HG03571 (cell line): ENCODE data around the gene DHRSX.
"Not testable (repeated sequence)": the region's sequence is repeated elsewhere in the genome, so short reads cannot be mapped to it uniquely, and the experiment has no call there.

Experiments used
- ATAC-seq: cut with Tn5 transposase; IDR thresholded peaks from one replicate; pipeline ENCODE4 v1.9.1; 2021; ENCODE audit not compliant: unreplicated experiment

DHRSX gene

GRCh38 chrX:2266445-2267349, 234.1 kb downstream of the DHRSX start:
- no peak for ATAC-seq

DNA sequence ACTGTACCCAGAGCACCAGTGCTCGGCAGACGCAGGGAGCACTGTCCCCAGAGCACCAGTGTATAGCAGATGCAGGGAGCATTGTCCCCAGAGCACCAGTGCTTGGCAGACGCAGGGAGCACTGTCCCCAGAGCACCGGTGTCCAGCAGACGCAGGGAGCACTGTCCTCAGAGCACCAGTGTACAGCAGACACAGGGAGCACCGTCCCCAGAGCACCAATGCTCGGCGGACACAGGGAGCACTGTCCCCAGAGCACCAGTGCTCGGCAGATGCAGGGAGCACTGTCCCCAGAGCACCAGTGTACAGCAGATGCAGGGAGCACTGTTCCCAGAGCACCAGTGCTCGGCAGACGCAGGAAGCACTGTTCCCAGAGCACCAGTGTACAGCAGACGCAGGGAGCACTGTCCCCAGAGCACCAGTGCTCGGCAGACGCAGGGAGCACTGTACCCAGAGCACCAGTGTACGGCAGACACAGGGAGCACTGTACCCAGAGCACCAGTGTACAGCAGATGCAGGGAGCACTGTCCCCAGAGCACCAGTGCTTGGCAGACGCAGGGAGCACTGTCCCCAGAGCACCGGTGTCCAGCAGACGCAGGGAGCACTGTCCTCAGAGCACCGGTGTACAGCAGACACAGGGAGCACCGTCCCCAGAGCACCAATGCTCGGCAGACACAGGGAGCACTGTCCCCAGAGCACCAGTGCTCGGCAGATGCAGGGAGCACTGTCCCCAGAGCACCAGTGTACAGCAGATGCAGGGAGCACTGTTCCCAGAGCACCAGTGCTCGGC, 234.9 kb downstream of the DHRSX start:
- ATAC-seq, result not testable (repeated sequence)

DNA sequence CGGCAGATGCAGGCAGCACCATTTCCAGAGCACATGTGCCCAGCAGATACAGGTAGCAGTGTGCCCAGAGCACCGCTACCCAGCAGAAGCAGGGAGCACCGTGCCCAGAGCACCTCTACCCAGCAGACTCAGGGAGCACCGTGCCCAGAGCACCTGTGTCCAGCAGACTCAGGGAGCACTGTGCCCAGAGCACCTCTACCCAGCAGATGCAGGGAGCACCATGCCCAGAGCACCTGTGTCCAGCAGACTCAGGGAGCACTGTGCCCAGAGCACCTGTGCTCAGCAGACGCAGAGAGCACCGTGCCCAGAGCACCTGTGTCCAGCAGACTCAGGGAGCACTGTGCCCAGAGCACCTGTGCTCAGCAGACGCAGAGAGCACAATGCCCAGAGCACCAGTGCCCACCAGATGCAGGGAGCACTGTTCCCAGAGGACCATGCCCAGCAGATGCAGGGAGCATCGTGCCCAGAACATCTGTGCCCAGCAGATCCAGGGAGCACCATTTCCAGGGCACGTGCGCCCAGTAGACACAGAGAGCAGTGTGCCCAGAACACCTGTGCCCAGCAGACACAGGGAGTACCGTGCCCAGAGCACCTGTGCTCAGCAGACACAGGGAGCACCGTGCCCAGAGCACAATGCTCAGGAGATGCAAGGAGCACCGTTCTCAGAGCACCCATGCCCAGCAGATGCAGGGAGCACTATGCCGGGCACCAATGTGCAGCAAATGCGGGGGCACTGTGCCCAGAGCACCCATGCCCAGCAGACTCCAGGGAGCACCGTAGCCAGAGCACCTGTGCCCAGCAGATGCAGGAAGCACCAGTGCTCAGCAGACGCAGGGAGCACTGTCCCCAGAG, 236.4 kb downstream of the DHRSX start:
- ATAC-seq, result no peak

DNA sequence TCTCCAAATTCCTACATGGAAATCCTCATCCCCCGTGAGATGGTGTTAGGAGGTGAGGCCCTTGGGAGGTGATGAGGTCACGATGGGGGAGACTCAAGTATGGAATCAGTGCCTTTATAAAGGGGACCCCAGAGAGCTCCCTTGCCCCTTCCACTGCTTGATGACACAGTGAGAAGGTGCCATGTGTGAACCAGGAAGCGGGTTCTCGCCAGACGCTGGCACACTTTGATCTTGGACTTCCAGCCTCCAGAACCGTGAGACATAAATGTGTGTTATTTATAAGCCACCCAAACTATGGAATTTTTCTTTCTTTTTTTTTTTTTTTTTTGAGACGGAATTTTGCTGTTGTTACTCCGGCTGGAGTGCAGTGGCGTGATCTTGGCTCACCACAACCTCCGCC, 237.6 kb downstream of the DHRSX start:
- no peak for ATAC-seq

DNA sequence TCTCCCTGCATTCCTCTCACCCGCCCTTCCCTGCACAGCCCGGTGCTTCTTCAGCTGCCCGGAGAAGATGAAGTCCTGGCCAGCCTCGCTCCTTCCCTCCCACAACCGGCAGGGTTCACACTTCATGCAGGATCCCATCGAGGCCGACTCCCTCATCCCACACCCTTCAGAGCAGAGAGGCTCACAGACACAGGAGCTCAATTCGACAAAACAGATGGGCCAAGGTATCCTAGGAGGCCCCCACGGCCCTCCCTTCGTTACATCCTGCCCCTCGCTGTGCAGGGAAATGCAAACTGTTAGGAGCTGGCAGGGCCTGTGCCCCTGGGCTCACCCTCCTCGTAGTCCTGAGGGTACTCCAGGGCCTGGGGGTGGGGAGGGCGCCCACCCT, 238.1 kb downstream of the DHRSX start:
- no peak for ATAC-seq

DNA sequence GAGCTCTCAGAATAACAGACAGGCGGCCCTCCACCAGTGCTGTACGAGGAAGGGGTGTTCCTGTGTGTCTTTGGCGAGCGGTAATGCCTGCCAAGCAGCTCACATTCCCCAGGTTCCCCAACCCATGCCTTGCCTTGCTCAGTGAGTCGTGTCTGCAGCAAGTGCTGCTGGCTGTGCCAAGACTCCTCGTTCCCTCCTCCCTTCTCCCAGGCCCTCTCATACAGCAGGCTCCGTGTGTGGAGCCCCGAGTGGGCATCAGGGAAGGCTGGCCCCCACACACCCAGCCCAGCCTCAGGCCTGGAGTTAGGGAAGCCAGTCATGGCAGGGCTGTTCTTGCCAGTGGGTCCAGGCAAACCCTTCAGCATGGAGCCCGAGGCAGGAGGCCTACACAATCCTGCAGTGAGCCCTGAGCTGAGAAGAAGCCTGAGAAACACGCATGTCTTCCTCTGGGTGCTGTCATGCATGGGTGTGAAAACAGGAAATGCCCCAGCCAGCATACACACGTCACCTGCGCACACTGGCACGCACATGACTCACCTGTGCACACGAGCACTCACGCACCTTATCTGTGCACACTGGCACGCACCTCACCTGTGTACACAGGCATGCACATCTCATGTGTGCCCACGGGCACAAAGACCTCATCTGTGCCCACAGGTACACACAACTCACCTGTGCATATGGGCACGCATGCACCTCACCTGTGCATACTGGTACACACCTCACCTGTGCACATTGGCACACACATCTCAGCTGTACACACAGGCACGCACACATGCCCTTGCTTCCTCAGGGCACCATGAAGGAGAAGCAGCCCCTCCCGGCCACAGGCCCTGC, 238.7 kb downstream of the DHRSX start:
- ATAC-seq, result no peak

DNA sequence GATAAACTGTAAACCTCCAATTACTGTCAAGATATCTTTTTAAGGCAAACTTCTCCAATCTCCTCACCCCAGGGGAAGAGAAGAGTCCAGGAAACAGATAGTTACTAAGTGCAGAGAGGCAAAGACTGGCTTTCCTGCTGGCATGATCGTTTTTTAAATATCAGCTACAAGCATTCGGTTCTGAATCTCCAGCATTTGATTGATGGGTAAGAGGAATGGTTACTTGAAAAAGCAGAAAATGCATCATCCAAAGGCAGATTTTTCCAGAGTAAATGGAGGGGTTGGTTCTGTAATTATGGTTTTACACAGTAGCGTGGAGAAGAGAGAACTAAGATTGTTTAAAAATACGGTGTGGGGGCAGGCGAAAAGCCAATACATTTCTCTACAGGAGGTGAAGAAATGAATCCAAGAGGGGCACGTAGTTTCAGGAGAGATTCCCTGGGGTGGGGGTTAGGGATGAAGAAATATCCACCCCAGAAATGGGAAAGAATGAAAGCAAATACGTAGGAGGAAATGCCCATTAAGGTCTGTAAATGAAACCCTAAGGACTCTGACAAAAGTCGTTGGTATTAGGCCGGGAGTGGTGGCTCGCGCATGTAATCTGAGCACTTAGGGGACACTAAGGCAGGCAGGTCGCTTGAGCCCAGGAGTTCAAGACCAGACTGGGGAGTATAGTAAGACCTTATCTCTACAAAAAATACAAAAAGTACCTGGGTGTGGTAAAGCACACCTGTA, 248.3 kb downstream of the DHRSX start:
- ATAC-seq, result no peak

DNA sequence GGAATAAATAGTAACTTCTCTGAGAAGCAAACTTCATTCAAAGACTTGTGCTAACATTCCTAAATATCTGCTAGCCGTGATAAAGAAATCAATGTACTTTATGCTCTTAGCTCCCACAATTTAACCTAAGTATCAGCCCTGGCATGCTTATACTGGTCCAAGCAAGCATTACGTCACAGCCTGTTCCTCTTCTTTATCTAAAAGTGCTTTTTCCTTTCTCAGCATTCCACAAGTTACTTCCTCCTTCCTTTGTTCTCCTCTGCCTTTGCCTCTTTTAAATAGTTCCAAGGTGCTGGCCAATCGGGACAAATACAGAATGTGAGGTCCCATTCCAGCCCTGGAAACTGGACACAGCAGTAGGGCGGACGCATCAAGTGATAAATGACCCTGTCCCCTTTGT, 249.6 kb downstream of the DHRSX start:
- ATAC-seq, result no peak

DNA sequence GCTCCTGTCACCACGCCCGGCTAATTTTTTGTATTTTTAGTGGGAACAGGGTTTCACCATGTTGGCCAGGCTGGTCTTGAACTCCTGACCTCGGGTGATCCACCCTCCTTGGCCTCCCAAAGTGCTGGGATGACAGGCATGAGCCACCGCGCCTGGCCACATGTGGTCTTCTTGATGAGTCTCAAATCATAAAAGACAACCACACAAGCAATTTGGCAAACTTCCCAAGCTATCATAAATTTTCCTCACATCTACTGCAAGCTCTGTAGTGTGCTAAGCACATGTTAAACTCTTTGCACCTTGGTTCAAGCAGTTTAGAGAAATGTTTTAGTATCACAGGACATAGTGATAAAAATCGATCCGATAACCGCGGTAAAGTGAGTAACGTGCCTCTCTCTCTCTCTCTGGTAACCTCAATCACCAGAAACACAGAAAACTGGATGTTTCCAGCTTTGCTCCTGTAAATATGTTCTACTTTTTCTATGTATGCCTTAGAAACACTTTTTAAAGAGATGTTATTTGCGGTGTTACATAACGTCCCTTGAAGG, 256.8 kb downstream of the DHRSX start:
- ATAC-seq, result no peak

DNA sequence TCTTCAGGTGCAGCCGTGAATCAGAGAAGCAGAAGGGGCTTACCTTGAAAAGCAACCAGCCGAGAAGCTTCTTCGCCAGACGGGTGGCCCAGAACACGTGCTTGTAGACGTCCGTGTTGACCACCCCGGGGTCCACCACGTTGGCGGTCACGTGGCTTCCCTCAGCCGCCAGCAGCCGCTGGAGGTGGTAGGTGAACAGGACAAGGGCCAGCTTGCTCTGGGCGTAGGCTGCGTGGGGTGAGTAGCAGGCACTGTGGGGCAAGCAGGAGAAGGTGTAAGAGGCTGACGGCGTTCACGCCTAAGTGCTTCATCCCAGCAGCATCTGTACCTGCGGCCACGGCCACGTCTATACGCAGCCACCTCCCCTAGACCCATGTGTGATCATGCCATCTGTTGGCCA, 257.8 kb downstream of the DHRSX start:
- no peak for ATAC-seq

- ATAC-seq, result no peak
Measured at GRCh38 chrX:2242326-2242725, 258.4 kb downstream of the DHRSX start.

DNA sequence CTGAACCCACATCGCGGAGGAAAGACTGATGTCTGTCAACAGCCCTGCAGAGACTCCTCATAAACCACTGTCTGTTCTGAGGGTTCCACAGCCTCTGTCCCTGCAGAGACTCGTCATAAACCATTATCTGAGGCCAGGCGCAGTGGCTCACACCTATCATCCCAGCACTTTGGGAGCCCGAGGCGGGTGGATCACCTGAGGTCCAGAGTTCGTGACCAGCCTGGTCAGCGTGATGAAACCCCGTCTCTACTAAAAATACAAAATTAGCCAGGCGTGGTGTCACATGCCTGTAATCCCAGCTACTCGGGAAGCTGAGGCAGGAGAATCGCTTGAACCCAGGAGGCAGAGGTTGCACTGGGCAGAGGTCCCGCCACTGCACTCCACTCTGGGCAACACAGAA, 259.3 kb downstream of the DHRSX start:
- ATAC-seq, result not testable (repeated sequence)

DNA sequence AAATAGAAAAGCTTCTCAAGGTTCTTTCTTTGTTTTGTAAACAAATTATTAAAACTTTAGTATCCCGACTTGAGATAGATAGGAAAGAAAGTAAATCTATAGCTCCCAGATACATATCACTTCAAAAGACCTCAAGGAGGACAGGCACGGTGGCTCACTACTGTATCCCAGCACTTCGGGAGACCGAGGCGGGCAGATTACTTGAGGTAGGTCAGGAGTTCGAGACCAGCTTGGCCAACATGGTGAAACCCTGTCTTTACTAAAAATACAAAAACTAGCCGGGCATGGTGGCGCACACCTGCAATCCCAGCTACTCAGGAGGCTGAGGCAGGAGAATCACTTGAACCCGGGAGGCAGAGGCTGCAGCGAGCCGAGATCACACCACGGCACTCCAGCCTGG, 260.0 kb downstream of the DHRSX start:
- ATAC-seq, result not testable (repeated sequence)

DNA sequence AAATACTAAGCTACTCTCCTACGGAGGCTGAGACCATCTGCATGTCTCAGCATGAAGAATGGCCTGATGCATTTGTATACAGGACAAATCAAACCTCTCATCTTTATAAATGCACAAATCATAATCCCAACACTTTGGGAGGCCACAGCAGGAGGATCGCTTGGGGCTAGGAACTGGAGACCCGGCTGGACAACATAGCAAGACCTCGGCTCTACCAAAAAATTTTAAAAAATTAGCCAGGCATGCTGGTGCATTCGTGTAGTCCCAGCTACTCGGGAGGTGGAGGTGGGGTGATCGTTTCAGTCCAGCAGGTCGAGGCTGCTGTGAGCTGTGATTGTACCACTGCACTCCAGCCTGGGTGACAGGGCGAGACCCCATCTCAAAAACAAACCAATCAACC, 262.8 kb downstream of the DHRSX start:
- no peak for ATAC-seq

- no peak for ATAC-seq
Measured at GRCh38 chrX:2231570-2232192, 269.1 kb downstream of the DHRSX start.

DNA sequence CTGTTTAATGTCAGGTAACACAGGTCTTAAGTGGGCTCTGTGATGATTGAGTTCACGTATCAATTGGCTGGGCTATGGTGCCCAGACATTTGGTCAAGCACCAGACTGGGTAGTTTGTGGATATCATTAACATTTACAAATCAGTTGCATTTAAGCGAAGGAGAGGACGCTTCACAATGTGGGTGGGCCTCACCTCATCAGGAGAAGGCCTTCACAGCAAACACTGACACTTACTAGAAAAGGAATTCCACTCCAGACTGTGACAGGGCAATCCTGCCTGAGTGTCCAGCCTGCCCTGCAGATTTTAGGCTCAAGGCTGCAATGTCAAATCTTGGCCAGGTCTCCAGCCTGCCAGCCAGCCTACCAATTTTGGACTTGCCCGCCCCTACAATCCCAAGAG, 270.3 kb downstream of the DHRSX start:
- ATAC-seq, result no peak

GRCh38 chrX:2228536-2228935, 272.2 kb downstream of the DHRSX start:
- no peak for ATAC-seq

DNA sequence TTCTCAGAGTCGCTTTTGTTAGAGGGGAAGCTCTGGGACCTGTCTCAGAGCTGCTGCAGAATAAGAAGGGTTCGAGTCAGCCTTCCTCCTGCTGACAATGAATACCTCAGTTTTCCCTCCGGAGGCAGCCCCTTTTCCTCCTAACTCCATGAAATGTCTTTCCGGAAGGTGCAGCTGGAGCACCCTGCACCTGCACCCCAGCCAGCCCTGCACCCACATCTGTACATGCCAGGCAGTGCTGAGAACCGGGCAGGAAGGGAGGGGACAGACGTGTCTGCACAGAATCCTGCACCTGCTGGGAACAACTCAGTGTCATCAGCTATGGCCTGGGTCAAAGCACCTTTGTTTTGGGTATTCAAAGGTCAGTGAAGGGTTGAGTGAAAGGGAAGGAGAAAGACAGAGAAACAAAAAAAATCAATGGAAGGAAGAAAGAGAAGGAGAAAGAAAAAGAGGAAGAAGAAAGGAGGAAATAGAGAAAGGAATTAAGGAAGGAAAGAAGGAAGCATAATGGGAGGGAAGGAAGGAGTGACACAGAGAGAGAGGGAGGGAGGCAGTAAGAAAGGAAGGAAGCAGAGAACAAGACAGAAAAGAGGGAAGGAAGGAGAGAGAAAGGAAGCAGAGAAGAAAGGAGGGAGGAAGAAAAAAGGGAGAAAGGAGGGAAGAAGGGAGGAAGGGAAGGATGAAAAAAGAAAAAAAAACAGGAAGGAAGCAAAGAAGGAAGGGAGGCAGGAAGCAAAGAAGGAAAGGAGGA, 273.7 kb downstream of the DHRSX start:
- no peak for ATAC-seq
